Cardiac muscle cell (in vitro differentiated cells and primary cell): ENCODE results near the gene REPIN1. TPM values are rescaled to one million over a fixed set of nuclear protein-coding genes. Genes with fewer than 3 reads are reported as not detected.

Source experiments
- DNase-seq, 2 donors: peaks; one replicate each; pipeline versions ENCODE4 v3.0.0 to v3.0.0-alpha.2; 2010 to 2017; ENCODE audit warnings: low read depth in 1 of 2, low spot score in 1 of 2
- H3K27ac ChIP-seq: fragments of 200-600 bp; sonication (generic); 2 replicates; pipeline ENCODE4 v1.5.1; 2016
- H3K27me3 ChIP-seq: fragments of 200-600 bp; sonication (generic); 2 replicates; pipeline ENCODE4 v1.6.0; 2016; ENCODE audit warnings: control low read depth
- H3K36me3 ChIP-seq: fragments of 200-600 bp; sonication (generic); 2 replicates; pipeline ENCODE4 v1.5.1; 2016; ENCODE audit warnings: control low read depth
- H3K4me1 ChIP-seq: fragments of 200-600 bp; sonication (generic); 2 replicates; pipeline ENCODE4 v1.8.1; 2017; ENCODE audit warnings: low read depth, mild to moderate bottlenecking, mixed run types
- H3K4me3 ChIP-seq: fragments of 200-600 bp; sonication (generic); 2 replicates; pipeline ENCODE4 v1.5.1; 2016; ENCODE audit warnings: mild to moderate bottlenecking
- H3K9me3 ChIP-seq: fragments of 200-600 bp; sonication (generic); 2 replicates; pipeline ENCODE4 v1.5.1; 2017; ENCODE audit warnings: low read depth, mild to moderate bottlenecking, control low read depth
- polyA plus RNA-seq: library from polyadenylated mRNA; unstranded; fragments of >200 nt; fragmentation: Nextera tagmentation; extraction: Ambion mirVana; gene quantifications from 2 replicates; pipeline ENCODE4 v1.2.1, GENCODE V29; 2016
- total RNA-seq: library from RNA; depleted of rRNA; stranded (reverse); fragments of >200 nt; gene quantifications from 2 replicates; pipeline ENCODE4 v1.2.3, GENCODE V29; 2016
- TF ChIP-seq, protein P1 (sequence below): IDR thresholded peaks from 2 replicates; pipeline ENCODE4 v1.5.1; 2012; ENCODE audit warnings: low read depth, mild to moderate bottlenecking, low read length

Gene REPIN1
- total and polyA plus RNA-seq, 2 experiments from 2014 or later, result 185 to 270 TPM

DNA sequence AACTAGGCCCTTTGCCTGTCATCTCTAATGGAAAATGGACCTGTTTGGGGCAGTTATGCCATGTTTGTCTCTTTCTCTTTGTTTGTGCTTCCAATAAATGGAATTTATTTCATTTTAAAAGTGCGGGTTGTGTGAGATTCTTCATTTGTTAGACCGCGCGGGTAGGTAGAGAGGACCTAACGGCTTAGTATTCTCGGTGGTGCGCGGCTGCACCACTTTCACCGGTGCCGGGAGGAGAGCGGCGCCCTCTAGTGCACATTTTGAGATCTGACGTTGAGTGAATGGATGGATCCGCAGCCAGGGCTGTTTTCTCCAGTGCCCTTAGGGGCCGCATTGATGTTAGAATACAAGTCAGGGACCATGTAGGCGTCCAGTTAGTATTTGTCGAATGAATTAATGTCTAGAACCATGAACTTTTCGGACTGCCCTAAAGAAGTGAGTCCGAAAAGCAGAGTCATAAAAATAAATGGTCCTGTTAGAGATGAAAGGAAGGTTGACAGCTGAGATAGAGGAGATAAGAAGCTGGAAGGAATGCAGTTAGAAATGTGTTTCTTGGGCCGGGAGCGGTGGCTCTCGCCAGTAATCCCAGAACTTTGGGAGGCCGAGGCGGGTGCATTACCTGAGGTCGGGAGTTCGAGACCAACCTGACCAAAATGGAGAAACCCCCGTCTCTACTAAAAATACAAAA is 52.5 kb downstream of the REPIN1 start:
- TF ChIP-seq, protein P1, sequence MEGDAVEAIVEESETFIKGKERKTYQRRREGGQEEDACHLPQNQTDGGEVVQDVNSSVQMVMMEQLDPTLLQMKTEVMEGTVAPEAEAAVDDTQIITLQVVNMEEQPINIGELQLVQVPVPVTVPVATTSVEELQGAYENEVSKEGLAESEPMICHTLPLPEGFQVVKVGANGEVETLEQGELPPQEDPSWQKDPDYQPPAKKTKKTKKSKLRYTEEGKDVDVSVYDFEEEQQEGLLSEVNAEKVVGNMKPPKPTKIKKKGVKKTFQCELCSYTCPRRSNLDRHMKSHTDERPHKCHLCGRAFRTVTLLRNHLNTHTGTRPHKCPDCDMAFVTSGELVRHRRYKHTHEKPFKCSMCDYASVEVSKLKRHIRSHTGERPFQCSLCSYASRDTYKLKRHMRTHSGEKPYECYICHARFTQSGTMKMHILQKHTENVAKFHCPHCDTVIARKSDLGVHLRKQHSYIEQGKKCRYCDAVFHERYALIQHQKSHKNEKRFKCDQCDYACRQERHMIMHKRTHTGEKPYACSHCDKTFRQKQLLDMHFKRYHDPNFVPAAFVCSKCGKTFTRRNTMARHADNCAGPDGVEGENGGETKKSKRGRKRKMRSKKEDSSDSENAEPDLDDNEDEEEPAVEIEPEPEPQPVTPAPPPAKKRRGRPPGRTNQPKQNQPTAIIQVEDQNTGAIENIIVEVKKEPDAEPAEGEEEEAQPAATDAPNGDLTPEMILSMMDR, result peak; percentile 85
- H3K27me3 ChIP-seq, result no peaks in the 10 kb centered on the region
- no peaks in the 10 kb centered on the region for H3K4me1 ChIP-seq
- DNase-seq, result peak; percentile 83 to 86
- H3K4me3 ChIP-seq, result no peak overlapping the region
- no peaks in the 10 kb centered on the region for H3K9me3 ChIP-seq
- no peaks in the 10 kb centered on the region for H3K36me3 ChIP-seq
- no peak overlapping the region for H3K27ac ChIP-seq

DNA sequence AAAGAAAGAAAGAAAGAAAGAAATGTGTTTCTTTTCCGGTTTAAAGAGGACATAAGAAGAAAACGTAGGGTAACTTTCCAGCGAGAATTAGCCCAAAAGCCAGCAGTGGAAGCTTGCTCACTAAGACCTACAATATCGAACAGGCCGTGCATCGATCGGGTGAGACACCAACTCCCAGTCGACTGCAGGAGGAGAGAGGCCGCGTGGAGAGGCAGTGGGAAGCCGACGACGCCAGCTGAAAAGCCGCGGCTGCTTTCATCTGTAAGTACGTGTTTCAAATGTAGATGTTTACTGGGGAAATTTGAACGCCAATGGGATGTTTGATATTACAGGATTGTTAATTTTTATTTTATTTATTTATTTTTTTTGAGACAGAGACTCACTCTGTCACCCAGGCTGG is 53.2 kb downstream of the REPIN1 start:
- Histone ChIP-seq H3K27me3 (no peaks in the 10 kb centered on the region), H3K4me1 (no peaks in the 10 kb centered on the region), H3K36me3 (no peaks in the 10 kb centered on the region), H3K27ac (no peak overlapping the region), H3K9me3 (no peaks in the 10 kb centered on the region), H3K4me3 (no peak overlapping the region)
- TF ChIP-seq, protein P1, result no peak
- DNase-seq, result no peak

Other genes starting within 250 kb of the REPIN1 start
- gene LRRC61, start 45.5 kb upstream of the REPIN1 start, total RNA-seq, result 34.0 and 34.5 TPM in 2 replicates
- gene LRRC61, start 45.5 kb upstream of the REPIN1 start, polyA plus RNA-seq, result 30.0 and 31.4 TPM in 2 replicates
- gene ACTR3C, start 45.3 kb upstream of the REPIN1 start, total RNA-seq, result 1.5 and 4.8 TPM in 2 replicates
- 2.2 and 2.4 TPM in 2 replicates for gene ACTR3C, start 45.3 kb upstream of the REPIN1 start, polyA plus RNA-seq
- gene RARRES2, start 27.2 kb upstream of the REPIN1 start, total RNA-seq, result 4.2 and 5.5 TPM in 2 replicates
- 5.7 and 8.3 TPM in 2 replicates for gene RARRES2, start 27.2 kb upstream of the REPIN1 start, polyA plus RNA-seq
- 31.7 and 34.3 TPM in 2 replicates for gene ZNF775, start 10.5 kb downstream of the REPIN1 start, total RNA-seq
- 29.7 and 40.1 TPM in 2 replicates for gene ZNF775, start 10.5 kb downstream of the REPIN1 start, polyA plus RNA-seq
- gene GIMAP8, start 81.8 kb downstream of the REPIN1 start, total RNA-seq, result 0.11 and 0.24 TPM in 2 replicates
- gene GIMAP8, start 81.8 kb downstream of the REPIN1 start, polyA plus RNA-seq, result 0.31 TPM in 1 of 2 replicates, not detected in the other
- not detected in 2 replicates for gene GIMAP7, start 146.1 kb downstream of the REPIN1 start, total RNA-seq
- gene GIMAP7, start 146.1 kb downstream of the REPIN1 start, polyA plus RNA-seq, result 0.19 TPM in 1 of 2 replicates, not detected in the other
- 0.24 TPM in 1 of 2 replicates, not detected in the other for gene GIMAP4, start 198.6 kb downstream of the REPIN1 start, total RNA-seq
- 1.8 TPM in 1 of 2 replicates, not detected in the other for gene GIMAP4, start 198.6 kb downstream of the REPIN1 start, polyA plus RNA-seq